ENCODE results near the gene STMP1.

DNA sequence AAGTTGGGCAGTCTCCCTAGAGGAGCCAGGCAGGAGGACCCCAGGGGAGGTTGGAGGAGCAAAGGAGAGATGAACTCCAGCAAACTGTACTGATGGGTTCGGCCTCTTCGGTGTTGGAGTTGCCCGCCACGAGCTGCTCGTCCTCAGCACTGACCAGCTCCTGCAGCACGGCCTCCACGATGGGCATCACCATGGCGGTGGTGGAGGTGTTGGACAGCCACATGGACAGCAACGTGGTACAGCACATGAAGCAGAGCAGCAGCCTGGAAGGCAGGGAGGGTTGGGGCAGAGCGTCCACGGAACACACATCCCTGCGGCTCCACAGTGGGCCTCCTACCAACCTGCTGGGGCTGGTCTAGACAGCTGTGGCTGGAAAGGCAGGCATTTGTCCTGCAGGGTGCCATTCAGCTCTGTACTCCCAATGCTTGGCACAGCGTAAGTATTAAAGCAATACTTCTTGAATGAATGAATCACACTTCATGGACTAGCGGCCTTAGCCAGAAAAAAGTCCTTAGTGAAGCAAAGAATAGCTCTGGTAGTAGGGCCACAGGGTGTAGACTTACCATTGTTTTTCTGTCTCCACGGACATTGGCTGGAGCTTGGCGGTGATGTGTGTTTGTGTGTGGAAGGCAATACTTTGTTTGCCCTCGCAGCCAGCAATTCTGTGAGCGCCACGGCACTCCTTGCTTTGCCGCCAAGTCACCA is 43.9 kb downstream of the STMP1 start:
- TF ChIP-seq, protein P1, sequence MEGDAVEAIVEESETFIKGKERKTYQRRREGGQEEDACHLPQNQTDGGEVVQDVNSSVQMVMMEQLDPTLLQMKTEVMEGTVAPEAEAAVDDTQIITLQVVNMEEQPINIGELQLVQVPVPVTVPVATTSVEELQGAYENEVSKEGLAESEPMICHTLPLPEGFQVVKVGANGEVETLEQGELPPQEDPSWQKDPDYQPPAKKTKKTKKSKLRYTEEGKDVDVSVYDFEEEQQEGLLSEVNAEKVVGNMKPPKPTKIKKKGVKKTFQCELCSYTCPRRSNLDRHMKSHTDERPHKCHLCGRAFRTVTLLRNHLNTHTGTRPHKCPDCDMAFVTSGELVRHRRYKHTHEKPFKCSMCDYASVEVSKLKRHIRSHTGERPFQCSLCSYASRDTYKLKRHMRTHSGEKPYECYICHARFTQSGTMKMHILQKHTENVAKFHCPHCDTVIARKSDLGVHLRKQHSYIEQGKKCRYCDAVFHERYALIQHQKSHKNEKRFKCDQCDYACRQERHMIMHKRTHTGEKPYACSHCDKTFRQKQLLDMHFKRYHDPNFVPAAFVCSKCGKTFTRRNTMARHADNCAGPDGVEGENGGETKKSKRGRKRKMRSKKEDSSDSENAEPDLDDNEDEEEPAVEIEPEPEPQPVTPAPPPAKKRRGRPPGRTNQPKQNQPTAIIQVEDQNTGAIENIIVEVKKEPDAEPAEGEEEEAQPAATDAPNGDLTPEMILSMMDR (IDR thresholded peaks at IDR 0.05) = no peak
- no peak for TF ChIP-seq ZFX (IDR thresholded peaks at IDR 0.05; ENCODE audit: borderline replicate concordance)
